Neuronal stem cell (in vitro differentiated cells): ENCODE data around the gene PCSK7.

Experiments
- DNase-seq: peaks from one replicate; pipeline ENCODE4 v3.0.0-alpha.2; 2013; ENCODE audit warnings: low spot score
- H2AFZ ChIP-seq: one replicate; pipeline ENCODE4 v1.6.1; 2013; ENCODE audit warnings: mild to moderate bottlenecking, low read length, inconsistent platforms
- H2AK5ac ChIP-seq: 2 replicates; pipeline ENCODE4 v1.6.1; 2013; ENCODE audit warnings: low read depth, mild to moderate bottlenecking, inconsistent platforms, low read length, moderate library complexity, mixed read lengths
- H2BK120ac ChIP-seq: 2 replicates; pipeline ENCODE4 v1.6.1; 2013; ENCODE audit warnings: low read depth, mild to moderate bottlenecking, inconsistent platforms, low read length, moderate library complexity, mixed read lengths
- H2BK12ac ChIP-seq: one replicate; pipeline ENCODE4 v1.6.1; 2013; ENCODE audit warnings: low read length, inconsistent platforms
- H2BK15ac ChIP-seq: 2 replicates; pipeline ENCODE4 v1.6.1; 2013; ENCODE audit warnings: mild to moderate bottlenecking, low read length, inconsistent platforms, mixed read lengths
- H2BK5ac ChIP-seq: one replicate; pipeline ENCODE4 v1.6.1; 2013; ENCODE audit warnings: inconsistent platforms, mild to moderate bottlenecking, low read length, moderate library complexity
- H3K14ac ChIP-seq: one replicate; pipeline ENCODE4 v1.6.1; 2013; ENCODE audit warnings: low read length, inconsistent platforms
- H3K18ac ChIP-seq: 2 replicates; pipeline ENCODE4 v1.6.1; 2013; ENCODE audit warnings: low read length, inconsistent platforms
- H3K23ac ChIP-seq: 2 replicates; pipeline ENCODE4 v1.6.1; 2013; ENCODE audit warnings: low read depth, mild to moderate bottlenecking, mixed read lengths, low read length, inconsistent platforms; ENCODE audit not compliant: poor library complexity
- H3K27ac ChIP-seq: replicated peaks from 3 replicates; pipeline ENCODE4 v1.5.1; 2013; ENCODE audit warnings: low read length, inconsistent platforms
- H3K27me3 ChIP-seq, 3 experiments: 2 replicates each; pipeline ENCODE4 v1.6.1; 2013; ENCODE audit warnings: low read length in 3 of 3, mild to moderate bottlenecking in 2 of 3, inconsistent platforms in 1 of 3, low read depth in 1 of 3, mixed read lengths in 1 of 3, moderate library complexity in 1 of 3; ENCODE audit not compliant: control insufficient read depth in 3 of 3, insufficient read depth in 3 of 3
- H3K36me3 ChIP-seq, 2 donors: replicated peaks in 1 of 2; 2 replicates each; pipeline ENCODE4 v1.6.1; 2013; ENCODE audit warnings: low read length in 2 of 2; ENCODE audit not compliant: control insufficient read depth in 2 of 2, insufficient read depth in 2 of 2
- H3K4ac ChIP-seq: 2 replicates; pipeline ENCODE4 v1.6.1; 2013; ENCODE audit warnings: inconsistent platforms, mild to moderate bottlenecking, low read length, moderate library complexity
- H3K4me1 ChIP-seq, 2 donors: 1 replicate in 1 of 2; 2 replicates in 1 of 2; pipeline ENCODE4 v1.6.1; 2013; ENCODE audit warnings: low read length in 2 of 2, low read depth in 1 of 2; ENCODE audit not compliant: control insufficient read depth in 2 of 2, insufficient read depth in 1 of 2
- H3K4me2 ChIP-seq: one replicate; pipeline ENCODE4 v1.6.1; 2013; ENCODE audit warnings: mild to moderate bottlenecking, low read length, inconsistent platforms; ENCODE audit not compliant: insufficient read depth, poor library complexity, severe bottlenecking
- H3K4me3 ChIP-seq, 2 donors: 2 replicates each; pipeline ENCODE4 v1.5.1; 2013; ENCODE audit warnings: low read length in 2 of 2, mild to moderate bottlenecking in 2 of 2, inconsistent platforms in 1 of 2, moderate library complexity in 1 of 2
- H3K79me1 ChIP-seq: one replicate; pipeline ENCODE4 v1.6.1; 2013; ENCODE audit warnings: low read depth, mild to moderate bottlenecking, inconsistent platforms, low read length, moderate library complexity
- H3K9ac ChIP-seq: one replicate; pipeline ENCODE4 v1.6.1; 2013; ENCODE audit warnings: mild to moderate bottlenecking, low read depth, low read length, inconsistent platforms; ENCODE audit not compliant: poor library complexity
- H3K9me3 ChIP-seq, 2 donors: replicated peaks in 1 of 2; 2 replicates each; pipeline versions ENCODE3 to v1.6.1; 2013; ENCODE audit warnings: low read length in 2 of 2, mild to moderate bottlenecking in 2 of 2, inconsistent platforms in 1 of 2, low read depth in 1 of 2, mixed read lengths in 1 of 2, moderate library complexity in 1 of 2; ENCODE audit not compliant: control insufficient read depth in 2 of 2, insufficient read depth in 1 of 2
- H4K8ac ChIP-seq: one replicate; pipeline ENCODE4 v1.6.1; 2013; ENCODE audit warnings: low read depth, mild to moderate bottlenecking, inconsistent platforms, low read length, moderate library complexity
- H4K91ac ChIP-seq: one replicate; pipeline ENCODE4 v1.6.1; 2013; ENCODE audit warnings: low read length, low read depth, mild to moderate bottlenecking, inconsistent platforms; ENCODE audit not compliant: poor library complexity
- WGBS, 2 donors: extraction: QIAGEN DNeasy Blood & Tissue Kit; methylation state at CpG; one replicate each; pipeline ENCODE4 v1.1.7; 2013; ENCODE audit warnings: missing lambda C conversion rate in 2 of 2, mixed read lengths in 1 of 2; ENCODE audit not compliant: insufficient read length in 2 of 2, insufficient replicate concordance in 1 of 2; ENCODE audit errors: extremely low coverage in 2 of 2; 5-methylcytosine and 5-hydroxymethylcytosine counted together

PCSK7 gene

DNA sequence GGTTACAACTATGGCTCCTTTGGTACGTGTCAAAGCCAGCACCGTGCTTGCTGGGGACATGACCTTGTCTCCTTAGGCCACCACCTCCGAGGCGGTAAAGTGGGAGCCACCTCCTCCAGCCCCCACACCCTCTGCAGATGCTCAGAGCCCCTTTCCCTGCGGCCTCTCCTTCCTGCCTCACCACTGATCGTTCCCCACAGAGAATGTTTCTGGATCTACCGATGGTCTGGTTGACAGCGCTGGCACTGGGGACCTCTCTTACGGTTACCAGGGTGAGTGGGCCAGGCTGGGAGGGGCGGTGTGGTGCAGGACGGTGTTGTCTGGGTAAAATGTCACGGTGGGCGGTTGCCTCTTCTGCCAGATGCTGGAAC is 44.5 kb downstream of the PCSK7 start:
- H3K4me1 ChIP-seq = no peaks in the 10 kb centered on the region
- no CpG with 5 or more reads among the region's 13 CpGs for WGBS, 2 donors
- no peak overlapping the region for H3K4me3 ChIP-seq

DNA sequence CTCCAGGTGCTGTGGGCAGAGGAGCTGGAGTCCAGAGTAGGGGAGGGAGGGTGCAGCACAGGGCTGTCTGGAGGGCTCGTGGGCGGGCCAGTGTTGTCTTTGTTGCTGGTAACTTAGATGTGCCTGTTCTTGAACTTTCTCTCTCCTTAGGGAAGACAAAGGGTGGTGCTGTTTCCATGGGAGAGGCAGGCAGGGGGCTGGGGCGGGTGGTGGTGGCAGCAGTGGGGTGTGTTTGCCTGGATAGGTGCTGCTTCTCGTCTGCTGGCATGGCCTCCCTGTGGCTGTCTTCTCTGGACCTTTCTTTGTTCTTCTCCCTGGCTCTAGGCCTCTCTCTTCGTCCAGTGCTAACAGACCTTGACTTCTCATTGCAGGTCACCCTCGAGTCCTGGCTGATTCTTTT is 44.9 kb downstream of the PCSK7 start:
- Histone ChIP-seq H3K4me3 (no peak overlapping the region), H3K9ac (no peak overlapping the region), H2BK15ac (no peak overlapping the region), H3K79me1 (no peaks in the 10 kb centered on the region), H3K4ac (no peak overlapping the region), H4K8ac (no peak overlapping the region), H3K4me1 (no peaks in the 10 kb centered on the region), H2AK5ac (no peak overlapping the region), H3K36me3 (peaks cover 14 to 50% of the 10 kb centered on the region in 2 donors), H3K27ac (no peak overlapping the region), H2BK12ac (no peak overlapping the region), H2BK120ac (no peak overlapping the region), H3K4me2 (no peak overlapping the region), H3K27me3 (no peaks in the 10 kb centered on the region), H3K9me3 (no peaks in the 10 kb centered on the region), H4K91ac (no peak overlapping the region), H3K14ac (no peak overlapping the region), H2BK5ac (no peak overlapping the region), H3K18ac (no peak overlapping the region), H3K23ac (no peak overlapping the region), H2AFZ (no peak overlapping the region)
- WGBS, 2 donors = no CpG with 5 or more reads among the region's 6 CpGs
- DNase-seq = no peak

More for the DNA sequence above, 44.5 kb downstream of the PCSK7 start:
- H3K36me3 ChIP-seq = peaks cover 14 to 49% of the 10 kb centered on the region in 2 donors
- no peak overlapping the region for H2BK15ac ChIP-seq
- H3K9ac ChIP-seq = no peak overlapping the region
- no peak overlapping the region for H2AFZ ChIP-seq
- H2AK5ac ChIP-seq = no peak overlapping the region
- no peaks in the 10 kb centered on the region for H3K27me3 ChIP-seq
- no peak overlapping the region for H2BK12ac ChIP-seq
- no peak overlapping the region for H3K18ac ChIP-seq
- no peak overlapping the region for H3K14ac ChIP-seq
- no peak overlapping the region for H3K4me2 ChIP-seq
- H3K23ac ChIP-seq = no peak overlapping the region
- no peak overlapping the region for H3K4ac ChIP-seq
- H4K8ac ChIP-seq = no peak overlapping the region
- no peaks in the 10 kb centered on the region for H3K79me1 ChIP-seq
- DNase-seq = no peak
- no peaks in the 10 kb centered on the region for H3K9me3 ChIP-seq
- no peak overlapping the region for H2BK5ac ChIP-seq
- H3K27ac ChIP-seq = no peak overlapping the region
- no peak overlapping the region for H2BK120ac ChIP-seq
- H4K91ac ChIP-seq = no peak overlapping the region

DNA sequence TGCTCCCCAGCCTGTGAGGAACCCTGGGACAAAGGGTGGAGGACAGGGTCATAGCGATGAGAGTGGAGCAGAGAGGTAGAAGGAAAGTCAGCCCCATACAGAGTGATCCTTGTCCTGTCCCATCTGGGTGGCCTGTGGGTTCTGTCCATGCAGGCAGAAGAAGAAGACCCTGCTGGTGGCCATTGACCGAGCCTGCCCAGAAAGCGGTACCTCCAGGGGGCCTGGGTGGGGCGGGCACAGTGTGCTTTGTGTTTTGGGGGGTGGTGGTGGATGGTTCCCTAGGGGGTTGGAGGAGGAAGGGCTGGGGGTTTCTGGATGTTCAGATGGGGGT is 45.5 kb downstream of the PCSK7 start:
- Histone ChIP-seq H3K9me3 (no peaks in the 10 kb centered on the region), H3K27ac (no peak overlapping the region), H2BK12ac (no peak overlapping the region), H3K4me3 (no peak overlapping the region), H2BK5ac (no peak overlapping the region), H3K27me3 (no peaks in the 10 kb centered on the region), H4K8ac (no peak overlapping the region), H3K14ac (no peak overlapping the region), H3K4ac (no peak overlapping the region), H2AFZ (no peak overlapping the region), H4K91ac (no peak overlapping the region), H3K4me2 (no peak overlapping the region), H2BK15ac (no peak overlapping the region), H3K9ac (peak overlapping the region; percentile 18), H3K4me1 (peaks cover 0 to 2% of the 10 kb centered on the region in 2 donors), H3K18ac (no peak overlapping the region), H2AK5ac (no peak overlapping the region), H3K23ac (no peak overlapping the region), H2BK120ac (no peak overlapping the region), H3K36me3 (peaks cover 14 to 48% of the 10 kb centered on the region in 2 donors), H3K79me1 (no peaks in the 10 kb centered on the region)
- no peak for DNase-seq
- WGBS, 2 donors = no CpG with 5 or more reads among the region's 4 CpGs

DNA sequence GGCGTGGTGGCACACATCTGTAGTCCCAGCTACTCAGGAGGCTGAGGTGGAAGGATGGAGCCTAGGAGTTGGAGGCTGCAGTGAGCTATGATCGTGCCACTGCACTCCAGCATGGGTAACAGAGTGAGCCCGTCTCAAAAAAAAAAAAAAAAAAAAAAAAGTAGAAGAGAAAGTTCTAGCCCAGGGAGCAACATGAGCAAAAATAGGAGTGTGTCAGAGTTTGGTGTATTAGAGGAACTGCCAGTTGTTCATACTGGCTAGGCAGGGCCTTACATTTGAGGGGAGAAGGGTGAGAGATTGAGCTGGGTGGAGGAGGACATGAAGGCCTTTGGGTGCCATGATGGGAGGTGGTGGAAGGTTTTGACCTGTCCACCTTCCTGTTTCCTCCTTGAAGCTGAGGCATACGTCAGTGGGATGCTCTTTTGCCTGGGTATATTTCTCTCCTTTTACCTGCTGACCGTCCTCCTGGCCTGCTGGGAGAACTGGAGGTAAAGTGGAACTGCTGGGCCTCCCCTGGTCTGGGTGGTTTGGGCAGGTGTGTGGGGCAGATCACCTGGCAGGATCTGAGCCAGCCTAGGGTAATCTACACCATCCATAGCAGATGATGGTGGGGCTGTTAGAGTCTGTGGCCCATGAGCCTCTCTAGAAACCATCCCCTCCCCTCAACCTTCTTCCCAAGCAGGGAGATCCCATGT is 46.0 kb downstream of the PCSK7 start:
- no peak overlapping the region for H3K18ac ChIP-seq
- no peak overlapping the region for H2BK120ac ChIP-seq
- peaks cover 0 to 5% of the 10 kb centered on the region in 2 donors for H3K4me1 ChIP-seq
- H2AFZ ChIP-seq = no peak overlapping the region
- no peak overlapping the region for H3K27ac ChIP-seq
- no peak overlapping the region for H3K9ac ChIP-seq
- no peak overlapping the region for H2BK15ac ChIP-seq
- H3K23ac ChIP-seq = no peak overlapping the region
- H3K4ac ChIP-seq = no peak overlapping the region
- H2AK5ac ChIP-seq = no peak overlapping the region
- no CpG with 5 or more reads among the region's 5 CpGs for WGBS, 2 donors
- H2BK5ac ChIP-seq = no peak overlapping the region
- no peaks in the 10 kb centered on the region for H3K27me3 ChIP-seq
- no peak overlapping the region for H3K14ac ChIP-seq
- no peak overlapping the region for H4K91ac ChIP-seq
- no peak for DNase-seq
- H3K79me1 ChIP-seq = no peaks in the 10 kb centered on the region
- H3K9me3 ChIP-seq = peaks cover 0 to under 1% of the 10 kb centered on the region in 2 donors
- H2BK12ac ChIP-seq = no peak overlapping the region
- H3K36me3 ChIP-seq = peaks cover 14 to 48% of the 10 kb centered on the region in 2 donors
- H4K8ac ChIP-seq = no peak overlapping the region
- no peak overlapping the region for H3K4me3 ChIP-seq
- no peak overlapping the region for H3K4me2 ChIP-seq
